GM21390 (cell line): ENCODE measurements around the gene TEX13A.

Source experiments
- ATAC-seq: cut with Tn5 transposase; IDR thresholded peaks from one replicate; pipeline ENCODE4 v1.9.1; 2021; ENCODE audit not compliant: unreplicated experiment

Gene TEX13A

DNA sequence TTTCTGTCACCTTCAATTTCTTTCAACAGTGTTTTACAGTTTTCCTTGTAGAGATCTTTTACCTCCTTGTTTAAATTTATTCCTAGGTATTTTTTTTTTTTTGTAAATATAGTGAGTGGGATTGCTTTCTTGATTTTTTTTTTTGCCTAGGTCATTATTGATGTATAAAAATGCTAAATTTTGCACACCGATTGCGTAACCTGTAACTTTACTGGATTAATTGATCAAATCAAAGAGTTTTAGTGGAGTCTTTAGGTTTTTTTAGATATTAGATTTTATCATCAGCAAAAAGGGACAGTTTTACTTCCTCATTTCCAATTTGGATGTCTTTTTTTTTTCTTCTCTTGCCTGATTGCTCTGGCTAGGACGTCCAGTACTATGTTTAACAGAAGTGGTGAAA is 40.9 kb downstream of the TEX13A start:
- no peak for ATAC-seq

- ATAC-seq: no peak
Observed at GRCh38 chrX:105173071-105173470, 47.4 kb downstream of the TEX13A start.
